ENCODE data around the gene SH2B2.

SH2B2 gene

DNA sequence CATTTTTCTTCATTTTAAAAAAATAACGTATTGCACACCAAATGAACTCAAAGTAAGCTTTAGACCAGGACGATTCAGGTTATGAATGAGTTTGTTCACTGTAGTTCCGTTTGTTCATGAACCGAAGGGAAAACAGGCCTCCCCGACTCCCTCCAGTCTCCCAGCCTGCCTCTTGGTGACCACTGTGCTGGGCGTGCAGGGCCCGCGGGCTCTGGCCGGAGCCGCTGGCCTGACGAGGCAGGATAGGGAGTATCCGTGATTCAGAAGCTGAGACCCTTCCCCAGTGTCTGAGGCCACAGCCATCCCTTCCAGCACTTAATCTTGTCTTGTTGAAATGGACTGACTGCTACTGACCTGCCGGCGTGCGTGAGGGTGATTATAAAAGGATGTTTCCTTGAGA lies 30.8 kb upstream of the SH2B2 start:
- DNase-seq (ENCODE audit: low read depth) = no peak
- H3K4me3 ChIP-seq (ENCODE audit: low read length) = no peak overlapping the region
- TF ChIP-seq CTCF (conservative IDR thresholded peaks at IDR 0.05; ENCODE audit: low read depth, low read length) = no peak

GRCh38 chr7:102258073-102258748 lies 28.5 kb upstream of the SH2B2 start:
- H3K4me3 ChIP-seq (ENCODE audit: low read length) = no peak overlapping the region
- TF ChIP-seq CTCF (conservative IDR thresholded peaks at IDR 0.05; ENCODE audit: low read depth, low read length) = no peak
- no peak for DNase-seq (ENCODE audit: low read depth)

GRCh38 chr7:102258749-102259107 lies 27.9 kb upstream of the SH2B2 start:
- H3K4me3 ChIP-seq (ENCODE audit: low read length) = no peak overlapping the region
- TF ChIP-seq CTCF (conservative IDR thresholded peaks at IDR 0.05; ENCODE audit: low read depth, low read length) = no peak
- DNase-seq (ENCODE audit: low read depth) = no peak

DNA sequence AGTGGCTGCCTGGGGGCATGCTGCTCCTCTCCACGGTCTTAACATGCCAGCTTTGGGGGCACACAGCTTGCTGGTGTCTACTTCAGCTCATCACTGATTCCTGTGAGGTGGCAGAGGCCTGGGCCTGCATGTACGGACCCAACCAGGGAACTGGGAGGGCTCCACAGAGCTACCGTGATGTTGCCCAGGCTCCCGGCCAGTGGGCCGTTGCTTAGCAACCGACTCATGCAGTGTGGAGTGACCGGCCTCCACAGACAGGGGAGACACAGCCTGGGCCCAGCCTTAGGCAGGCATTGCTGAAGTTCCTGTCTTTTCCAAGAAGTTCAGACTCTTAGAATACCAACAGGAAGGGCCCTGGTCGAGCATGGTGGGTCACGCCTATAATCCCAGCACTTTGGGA lies 25.8 kb upstream of the SH2B2 start:
- no peak for TF ChIP-seq CTCF (conservative IDR thresholded peaks at IDR 0.05; ENCODE audit: low read depth, low read length)
- H3K4me3 ChIP-seq (ENCODE audit: low read length) = no peak overlapping the region
- peak; percentile 10 for DNase-seq (ENCODE audit: low read depth)

- no peak for DNase-seq (ENCODE audit: low read depth)
- H3K4me3 ChIP-seq (ENCODE audit: low read length) = no peak overlapping the region
- TF ChIP-seq CTCF (conservative IDR thresholded peaks at IDR 0.05; ENCODE audit: low read depth, low read length) = no peak
Measured at GRCh38 chr7:102261451-102261850, 25.2 kb upstream of the SH2B2 start.

DNA sequence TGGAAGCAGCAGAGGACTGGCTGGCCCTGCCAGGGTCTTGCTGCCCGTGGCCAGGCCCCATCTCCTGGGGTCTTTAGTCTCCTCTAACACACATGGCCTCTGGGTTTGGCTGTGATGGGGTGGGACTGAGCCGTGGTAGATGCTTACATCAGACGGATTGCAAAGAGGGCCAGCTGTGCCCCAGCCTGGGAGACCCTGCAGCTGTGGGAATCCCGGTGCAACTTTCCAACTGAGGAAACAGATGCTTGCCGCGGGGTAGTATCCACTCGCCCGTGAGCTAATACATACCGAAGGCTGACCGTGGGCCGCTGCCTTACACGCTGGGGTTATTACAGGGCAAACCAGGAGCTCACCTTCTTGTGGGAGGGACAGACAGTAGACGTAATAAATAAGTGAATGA lies 24.1 kb upstream of the SH2B2 start:
- DNase-seq (ENCODE audit: low read depth) = no peak
- no peak for TF ChIP-seq CTCF (conservative IDR thresholded peaks at IDR 0.05; ENCODE audit: low read depth, low read length)
- H3K4me3 ChIP-seq (ENCODE audit: low read length) = no peak overlapping the region

DNA sequence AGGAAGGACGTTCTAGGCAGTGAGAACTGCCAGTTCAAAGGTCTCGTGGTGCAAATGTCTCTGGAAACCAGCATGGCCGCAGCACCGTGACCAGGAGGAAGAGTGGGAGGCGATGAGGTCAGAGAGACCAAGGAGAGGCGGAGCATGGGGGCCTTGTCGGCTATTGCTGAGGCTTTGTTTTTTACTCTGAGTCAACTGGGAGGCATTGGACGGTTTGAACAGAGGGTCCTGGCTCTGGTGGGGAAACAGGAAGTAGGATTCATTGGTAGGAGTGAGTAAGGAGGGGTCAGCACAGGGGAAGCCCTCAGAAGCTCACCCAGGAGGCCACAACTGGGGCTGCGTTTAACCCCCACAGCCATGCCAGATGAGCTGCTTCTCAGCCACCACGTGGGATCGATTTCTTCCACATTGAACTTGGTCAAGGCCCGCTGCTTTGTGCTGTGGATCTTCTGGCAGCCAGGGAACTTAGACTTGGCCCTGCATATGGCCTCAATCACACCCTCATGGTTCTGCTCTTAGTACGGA lies 22.2 kb upstream of the SH2B2 start:
- TF ChIP-seq CTCF (conservative IDR thresholded peaks at IDR 0.05; ENCODE audit: low read depth, low read length) = no peak
- no peak overlapping the region for H3K4me3 ChIP-seq (ENCODE audit: low read length)
- DNase-seq (ENCODE audit: low read depth) = no peak

Data from retinal pigment epithelial cell (primary cell).